Esophagus muscularis mucosa (tissue), 4 donors: Measurements from ENCODE around the gene ALCAM. TPM values are rescaled to one million over a fixed set of nuclear protein-coding genes. Genes with fewer than 3 reads are reported as not detected.

Experiments used
- DNase-seq: peaks from one replicate; pipeline ENCODE4 v3.0.0-alpha.2; 2017; ENCODE audit errors: extremely low spot score
- H3K27ac ChIP-seq, 4 donors: fragments of 200-600 bp; sonication (generic); replicated peaks in 1 of 4; 1 replicate in 3 of 4; 2 replicates in 1 of 4; pipeline ENCODE4 v1.5.1; 2016 to 2019; ENCODE audit warnings: mild to moderate bottlenecking in 1 of 4
- H3K27me3 ChIP-seq, 4 donors: fragments of 200-600 bp; sonication (generic); one replicate each; pipeline versions ENCODE4 v1.5.1 to v1.6.0; 2016 to 2019
- H3K36me3 ChIP-seq, 4 donors: fragments of 200-600 bp; sonication (generic); one replicate each; pipeline ENCODE4 v1.5.1; 2016 to 2019
- H3K4me1 ChIP-seq, 4 donors: fragments of 200-600 bp; sonication (generic); one replicate each; pipeline ENCODE4 v1.5.1; 2016 to 2019
- H3K4me3 ChIP-seq, 4 donors: fragments of 200-600 bp; sonication (generic); 1 replicate in 2 of 4; 2 replicates in 2 of 4; pipeline ENCODE4 v1.5.1; 2016 to 2019; ENCODE audit warnings: mild to moderate bottlenecking in 4 of 4, moderate library complexity in 1 of 4
- H3K9me3 ChIP-seq, 4 donors: fragments of 200-600 bp; sonication (generic); 1 replicate in 3 of 4; 2 replicates in 1 of 4; pipeline ENCODE4 v1.5.1; 2016 to 2019
- CTCF ChIP-seq, 3 experiments: fragments of 200-600 bp in 2 of 3; fragments of 450-650 bp in 1 of 3; sonication (generic) in 2 of 3; IDR thresholded peaks; one replicate each; pipeline ENCODE4 v1.5.1; 2017 to 2019; ENCODE audit warnings: antibody characterized with exemption in 3 of 3, mild to moderate bottlenecking in 2 of 3, moderate library complexity in 1 of 3
- EP300 ChIP-seq: sonication (generic); formaldehyde crosslinking; IDR thresholded peaks from one replicate; pipeline ENCODE4 v1.6.1; 2017; ENCODE audit warnings: antibody characterized with exemption
- POLR2A ChIP-seq: fragments of 450-650 bp; IDR thresholded peaks from one replicate; pipeline ENCODE4 v1.6.1; 2017; ENCODE audit warnings: antibody characterized with exemption, moderate library complexity, mild to moderate bottlenecking, low read depth
- POLR2AphosphoS5 ChIP-seq, 2 donors: sonication (generic); formaldehyde crosslinking; IDR thresholded peaks; one replicate each; pipeline ENCODE4 v1.6.1; 2017; ENCODE audit warnings: antibody characterized with exemption in 2 of 2
- WGBS: methylation state at CpG from one replicate; pipeline ENCODE4 v1.1.5; 2018; 5-methylcytosine and 5-hydroxymethylcytosine counted together
- intact Hi-C: fragments of 100-400 bp; cut with DNase I; formaldehyde crosslinking; loops from one replicate; pipeline ENCODE4 v1.15.1; 2023
- total RNA-seq, 4 donors: library from RNA; depleted of rRNA; stranded (reverse); fragments of >200 nt; gene quantifications; one replicate each; pipeline versions ENCODE4 v1.1.0 to v1.2.1, GENCODE V29; 2016

Gene ALCAM
- total RNA-seq, 4 donors from 2014 or later = 19.0 to 26.2 (median 22.6) TPM

GRCh38 chr3:105339946-105340345 lies 26.8 kb upstream of the ALCAM start:
- Histone ChIP-seq H3K27me3 (no peaks in the 10 kb centered on the region), H3K27ac (no peak overlapping the region), H3K9me3 (no peaks in the 10 kb centered on the region), H3K4me1 (no peaks in the 10 kb centered on the region), H3K36me3 (no peaks in the 10 kb centered on the region), H3K4me3 (no peak overlapping the region)
- no peak for DNase-seq
- WGBS = 50% methylated on average over 1 of the region's 1 CpG
- no peak for TF ChIP-seq POLR2A
- intact Hi-C loops = no loop called here

- Histone ChIP-seq H3K36me3 (no peaks in the 10 kb centered on the region), H3K9me3 (no peaks in the 10 kb centered on the region), H3K4me3 (no peak overlapping the region), H3K27me3 (no peaks in the 10 kb centered on the region), H3K4me1 (no peaks in the 10 kb centered on the region), H3K27ac (no peak overlapping the region)
- DNase-seq = no peak
- WGBS = 68% methylated on average over 5 of the region's 5 CpGs
- intact Hi-C loops = no loop called here
- TF ChIP-seq POLR2AphosphoS5 (IDR thresholded peaks at IDR 0.05) (no peak), CTCF (IDR thresholded peaks at IDR 0.05) (no peak), POLR2A (no peak), EP300 (no peak)
Observed at GRCh38 chr3:105343991-105344390, 22.7 kb upstream of the ALCAM start.

- no peaks in the 10 kb centered on the region for H3K27me3 ChIP-seq
- H3K4me3 ChIP-seq = no peak overlapping the region
- no peaks in the 10 kb centered on the region for H3K36me3 ChIP-seq
- intact Hi-C loops = no loop called here
- H3K27ac ChIP-seq = no peak overlapping the region
- DNase-seq = no peak
- TF ChIP-seq CTCF (IDR thresholded peaks at IDR 0.05) (no peak), POLR2AphosphoS5 (IDR thresholded peaks at IDR 0.05) (no peak), POLR2A (no peak), EP300 (no peak)
- no peaks in the 10 kb centered on the region for H3K9me3 ChIP-seq
- WGBS = 86% methylated on average over 5 of the region's 5 CpGs
- no peaks in the 10 kb centered on the region for H3K4me1 ChIP-seq
Observed at GRCh38 chr3:105345156-105345555, 21.6 kb upstream of the ALCAM start.

- Histone ChIP-seq H3K27ac (no peak overlapping the region), H3K4me3 (no peak overlapping the region), H3K27me3 (no peaks in the 10 kb centered on the region), H3K4me1 (no peaks in the 10 kb centered on the region), H3K36me3 (no peaks in the 10 kb centered on the region), H3K9me3 (no peaks in the 10 kb centered on the region)
- intact Hi-C loops = no loop called here
- no peak for DNase-seq
- TF ChIP-seq POLR2AphosphoS5 (IDR thresholded peaks at IDR 0.05) = no peak
- TF ChIP-seq EP300 = no peak
- TF ChIP-seq CTCF (IDR thresholded peaks at IDR 0.05) = no peak
- TF ChIP-seq POLR2A = no peak
- 88% methylated on average over 3 of the region's 3 CpGs for WGBS
Observed at GRCh38 chr3:105347625-105348302, 18.9 kb upstream of the ALCAM start.

GRCh38 chr3:105348307-105348706 lies 18.4 kb upstream of the ALCAM start:
- DNase-seq = no peak
- Histone ChIP-seq H3K4me3 (no peak overlapping the region), H3K27me3 (no peaks in the 10 kb centered on the region), H3K4me1 (no peaks in the 10 kb centered on the region), H3K36me3 (no peaks in the 10 kb centered on the region), H3K9me3 (no peaks in the 10 kb centered on the region), H3K27ac (no peak overlapping the region)
- 79% methylated on average over 1 of the region's 1 CpG for WGBS
- intact Hi-C loops = no loop called here
- no peak for TF ChIP-seq CTCF (IDR thresholded peaks at IDR 0.05)
- TF ChIP-seq POLR2AphosphoS5 (IDR thresholded peaks at IDR 0.05) = no peak
- TF ChIP-seq EP300 = no peak
- TF ChIP-seq POLR2A = no peak
